Tongue (tissue), 2 donors: Measurements from ENCODE around the gene HFM1. TPM values are rescaled to one million over a fixed set of nuclear protein-coding genes. Genes with fewer than 3 reads are reported as not detected.
A peak's percentile ranks its signal among the peaks of the same experiment; 100 is the strongest.
"Not testable (repeated sequence)": the region's sequence is repeated elsewhere in the genome, so short reads cannot be mapped to it uniquely, and the experiment has no call there.

Experiments
- DNase-seq: peaks from one replicate; pipeline ENCODE4 v3.0.0-alpha.2; 2015
- total RNA-seq: library from RNA; depleted of rRNA; stranded (reverse); fragments of >200 nt; gene quantifications from one replicate; pipeline ENCODE4 v1.2.3, GENCODE V29; 2014

Gene HFM1
- total RNA-seq: 3.9 TPM

GRCh38 chr1:91404151-91405012 lies at the start of gene HFM1:
Gene HFM1, minus strand, starts transcription at chr1:91404837. Its CDS starts 3,755 bp downstream, at chr1:91401082.
- DNase-seq: peak; percentile 95

DNA sequence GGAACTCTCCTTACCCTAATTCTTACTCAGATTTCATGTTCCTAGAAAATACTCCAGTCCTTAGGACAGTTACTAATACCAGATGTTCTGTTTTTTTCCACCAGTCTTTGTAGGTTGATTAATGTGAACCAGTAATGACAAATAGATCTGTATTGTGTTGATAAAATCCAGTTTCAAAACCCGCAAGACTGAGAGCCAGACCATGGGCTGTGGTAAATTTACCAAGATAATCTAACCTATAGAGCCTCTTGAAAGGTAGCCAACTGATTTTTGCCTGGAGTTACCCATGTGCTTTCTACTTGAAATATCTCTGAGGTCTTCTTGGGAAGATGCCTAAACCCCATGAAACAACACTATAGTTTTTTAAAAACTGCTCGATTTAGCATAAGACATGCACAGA lies 49.5 kb upstream of the HFM1 start:
- DNase-seq: no peak

DNA sequence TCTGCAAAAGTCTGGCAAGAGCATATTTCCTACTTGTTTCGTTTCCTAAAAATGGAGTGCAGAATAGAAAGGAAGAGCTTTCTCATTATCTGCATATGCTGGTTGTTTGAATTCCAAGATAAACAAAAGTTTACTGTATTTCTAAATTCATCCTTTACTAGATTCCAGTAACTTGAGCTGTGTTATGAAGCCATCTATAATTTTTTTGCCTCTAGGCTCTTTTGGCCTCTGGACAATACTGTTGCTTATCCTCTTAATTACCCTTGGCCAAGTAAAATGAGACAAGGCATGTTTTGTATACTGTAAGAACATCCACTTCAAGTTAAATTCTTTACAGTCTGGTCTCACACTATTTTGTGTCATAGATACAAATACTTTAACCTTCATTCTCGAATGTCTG lies 45.6 kb upstream of the HFM1 start:
- DNase-seq: peak; percentile 61

DNA sequence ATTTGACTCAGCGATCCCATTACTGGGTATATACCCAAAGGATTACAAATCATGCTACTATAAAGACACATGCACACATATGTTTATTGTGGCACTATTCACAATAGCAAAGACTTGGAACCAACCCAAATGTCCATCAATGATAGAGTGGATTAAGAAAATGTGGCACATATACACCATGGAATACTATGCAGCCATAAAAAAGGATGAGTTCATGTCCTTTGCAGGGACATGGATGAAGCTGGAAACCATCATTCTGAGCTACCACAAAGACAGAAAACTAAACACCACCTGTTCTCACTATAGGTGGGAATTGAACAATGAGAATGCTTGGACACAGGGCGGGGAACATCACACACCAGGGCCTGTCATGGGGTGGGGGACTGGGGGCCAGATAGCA lies 43.1 kb upstream of the HFM1 start:
- not testable (repeated sequence) for DNase-seq

DNA sequence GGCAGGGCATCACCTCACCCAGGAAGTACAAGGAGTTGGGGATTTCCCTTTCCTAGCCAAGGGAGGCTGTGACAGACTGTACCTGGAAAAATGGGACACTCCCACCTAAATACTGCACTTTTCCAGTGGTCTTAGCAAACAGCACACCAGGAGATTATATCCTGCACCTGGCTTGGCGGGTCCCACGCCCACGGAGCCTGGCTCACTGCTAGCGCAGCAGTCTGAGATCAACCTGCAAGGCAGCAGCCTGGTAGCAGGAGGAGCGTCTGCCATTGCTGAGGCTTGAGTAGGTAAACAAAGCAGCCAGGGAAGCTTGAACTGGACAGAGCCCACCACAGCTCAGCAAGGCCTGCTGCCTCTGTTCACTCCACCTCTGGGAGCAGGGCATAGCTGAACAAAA lies 37.3 kb upstream of the HFM1 start:
- DNase-seq: not testable (repeated sequence)

DNA sequence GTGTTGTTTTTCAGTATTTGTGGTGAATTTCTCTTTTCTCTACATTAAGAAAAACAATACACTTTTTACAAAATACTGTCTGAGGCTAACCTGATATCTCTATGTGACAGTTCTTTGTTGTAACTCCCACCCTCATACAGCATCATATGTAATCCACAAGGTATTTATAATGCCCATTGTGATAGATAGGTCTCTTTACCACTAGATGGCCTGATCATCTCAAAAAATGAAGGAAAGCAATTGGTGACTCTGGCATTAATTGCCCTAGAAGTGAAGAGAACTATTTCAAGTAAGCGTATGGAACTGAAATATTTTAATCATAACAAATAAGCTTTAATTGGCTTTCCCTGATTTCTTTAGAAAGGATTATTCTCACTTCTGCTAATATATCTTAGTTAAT lies 36.2 kb upstream of the HFM1 start:
- DNase-seq: no peak

DNA sequence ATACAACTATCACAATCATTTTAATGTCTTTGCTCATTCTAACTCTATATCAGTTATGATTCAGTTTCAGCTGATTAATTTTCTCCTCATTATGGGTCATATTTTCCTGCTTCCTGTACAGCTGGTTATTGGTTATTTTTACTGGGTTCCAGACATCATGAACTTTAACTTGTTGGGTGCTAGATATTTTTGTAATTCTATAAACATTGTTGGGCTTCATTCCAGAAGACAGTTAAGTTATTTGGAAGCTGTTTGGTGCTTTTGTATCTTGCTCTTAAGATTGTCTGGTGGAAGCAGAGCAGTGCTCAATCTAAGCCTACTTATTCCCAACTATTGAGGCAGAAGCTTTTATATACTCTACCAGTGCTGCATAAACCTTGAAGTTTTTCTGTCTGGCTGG lies 34.4 kb upstream of the HFM1 start:
- no peak for DNase-seq

GRCh38 chr1:91428182-91428798 lies 23.7 kb upstream of the HFM1 start:
- DNase-seq: no peak

GRCh38 chr1:91427741-91428140 lies 23.1 kb upstream of the HFM1 start:
- no peak for DNase-seq

GRCh38 chr1:91422523-91422922 lies 17.9 kb upstream of the HFM1 start:
- DNase-seq: not testable (repeated sequence)

GRCh38 chr1:91412371-91412770 lies 7.7 kb upstream of the HFM1 start:
- DNase-seq: no peak

GRCh38 chr1:91406773-91407389 lies 2.2 kb upstream of the HFM1 start:
- no peak for DNase-seq

- peak; percentile 54 for DNase-seq
These were observed 2.6 kb downstream of the HFM1 start for GRCh38 chr1:91402023-91402422.

GRCh38 chr1:91400133-91400725 lies 4.4 kb downstream of the HFM1 start:
- no peak for DNase-seq

DNA sequence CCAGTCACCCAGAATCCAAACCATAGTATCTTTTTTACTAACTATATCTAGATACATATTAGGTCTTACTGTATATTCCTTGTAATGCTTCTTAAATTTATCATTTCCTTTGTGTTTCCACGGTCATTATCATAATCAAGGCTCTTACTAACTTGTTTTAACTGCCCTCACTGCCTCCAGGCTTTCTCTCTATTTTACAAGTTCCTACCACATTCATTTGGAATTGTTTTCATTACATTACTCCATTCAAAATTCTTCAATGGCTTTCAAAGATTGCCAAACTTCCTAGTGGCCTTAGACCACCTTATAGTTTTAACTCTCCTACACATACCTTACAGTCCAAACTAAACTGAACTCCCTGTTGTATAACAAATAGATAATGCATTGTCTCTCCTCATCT lies 6.3 kb downstream of the HFM1 start:
- DNase-seq: no peak

DNA sequence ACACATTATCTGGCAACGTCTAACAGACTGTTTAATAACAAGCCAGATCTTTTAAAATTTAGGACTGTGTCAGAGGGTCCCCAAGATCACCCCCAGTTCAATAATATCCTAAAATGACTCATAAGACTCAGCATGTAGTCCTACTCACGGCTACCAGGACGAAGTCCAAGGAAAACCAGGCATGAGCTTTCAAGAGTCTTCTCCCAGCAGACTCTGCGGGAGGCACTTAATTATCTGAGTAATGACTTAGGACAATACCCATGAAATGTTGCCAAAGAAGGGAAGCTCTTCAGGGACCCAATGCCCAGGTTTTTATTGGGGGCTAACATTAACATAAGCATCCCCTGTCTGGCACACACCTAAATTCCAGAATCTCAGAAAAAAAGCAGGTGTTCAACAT lies 7.0 kb downstream of the HFM1 start:
- no peak for DNase-seq

DNA sequence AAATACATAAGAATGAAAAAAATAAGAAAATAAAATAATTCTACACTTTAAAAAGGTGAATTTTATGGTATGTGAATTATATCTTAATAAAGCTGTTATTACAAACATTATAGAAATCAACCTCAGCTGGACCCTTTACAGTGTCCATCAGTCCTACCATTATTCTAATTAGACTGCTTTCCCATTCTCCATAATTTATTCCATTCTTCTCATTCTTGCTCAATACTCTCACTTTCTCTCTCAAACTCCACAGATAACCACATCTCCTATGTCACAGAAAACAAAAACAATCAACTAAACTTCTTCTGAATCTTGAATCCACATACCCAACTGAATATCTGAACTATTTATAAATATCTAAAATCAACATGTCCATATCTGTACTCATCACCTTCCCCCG lies 11.6 kb downstream of the HFM1 start:
- DNase-seq: no peak

DNA sequence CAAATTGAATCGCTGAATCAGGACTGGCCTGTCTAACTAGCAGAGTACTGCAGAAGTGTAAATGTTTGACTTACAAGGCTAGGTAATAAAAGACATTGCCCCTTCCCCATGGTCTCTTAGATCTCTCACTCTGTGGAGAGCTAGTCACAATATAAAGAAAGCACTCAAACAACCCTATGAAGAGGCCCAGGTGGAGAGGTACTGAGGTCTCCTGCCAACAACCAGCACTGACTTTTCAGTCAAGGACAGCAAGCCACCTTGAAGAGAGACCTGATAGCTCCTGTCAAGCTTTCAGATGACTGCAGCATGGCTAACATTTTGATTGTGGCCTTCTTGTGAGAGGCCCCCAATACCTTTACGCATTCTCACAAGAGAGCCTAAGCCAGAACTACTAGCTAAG lies 18.5 kb downstream of the HFM1 start:
- DNase-seq: no peak

GRCh38 chr1:91383456-91383855 lies 21.2 kb downstream of the HFM1 start:
- no peak for DNase-seq

DNA sequence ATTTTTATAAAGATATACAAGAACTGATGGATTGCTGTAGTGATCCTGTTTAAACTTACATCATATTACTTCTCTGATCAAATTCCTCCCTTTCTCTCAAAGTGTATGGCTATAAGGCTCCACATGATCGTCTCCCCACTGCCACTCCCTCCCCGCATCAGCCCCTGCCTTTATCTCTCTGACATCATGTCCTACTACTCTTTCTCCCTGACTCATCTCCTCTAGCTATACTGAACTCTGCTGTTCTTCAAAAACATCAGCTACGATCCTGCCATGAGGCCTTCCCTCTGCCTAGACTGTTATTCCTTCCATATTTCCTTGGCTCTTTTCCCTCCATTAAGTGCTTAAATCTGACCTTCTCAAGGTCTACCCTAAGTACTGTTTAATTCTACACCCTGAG lies 22.8 kb downstream of the HFM1 start:
- no peak for DNase-seq

DNA sequence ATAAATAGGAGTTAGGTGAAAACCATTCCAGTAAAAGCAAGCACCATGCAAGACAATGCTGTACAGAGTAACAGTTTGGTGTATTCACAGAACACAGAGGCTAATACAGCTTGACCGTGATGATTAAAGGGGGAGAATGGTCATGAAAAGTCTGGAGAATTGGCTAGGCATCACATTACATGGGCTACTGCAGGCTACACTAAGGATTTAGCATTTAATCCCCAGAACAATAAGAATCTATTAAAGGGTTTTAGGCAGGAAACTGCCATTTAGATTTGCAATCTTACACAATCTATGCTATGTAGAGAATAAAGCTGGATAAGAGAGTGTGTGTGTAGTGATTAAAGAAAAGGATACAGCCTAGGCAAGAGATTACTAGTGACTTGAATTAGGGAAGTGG lies 30.6 kb downstream of the HFM1 start:
- no peak for DNase-seq

GRCh38 chr1:91372230-91372629 lies 32.4 kb downstream of the HFM1 start:
- not testable (repeated sequence) for DNase-seq

DNA sequence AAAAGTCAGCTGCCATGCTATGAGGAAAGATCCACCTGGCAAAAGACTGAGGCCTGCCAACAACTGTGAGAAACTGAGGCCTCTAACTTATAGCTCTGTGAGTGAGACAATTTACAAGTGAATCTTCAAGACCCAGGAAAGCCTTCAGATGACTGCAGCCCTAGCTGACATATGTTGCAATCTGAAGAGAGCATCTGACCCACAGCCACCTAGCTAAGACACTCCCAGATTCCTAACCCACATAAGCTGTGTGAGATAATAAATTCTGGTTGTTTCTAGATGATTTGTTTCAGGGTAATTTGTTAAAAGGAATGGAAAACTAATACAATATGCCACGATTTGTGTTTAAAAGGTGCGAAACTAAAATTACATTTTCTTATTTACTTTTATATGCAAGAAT lies 55.1 kb downstream of the HFM1 start:
- DNase-seq: no peak
